SJSA1 (cell line): ENCODE data around the gene DDX10. TPM values are rescaled to one million over a fixed set of nuclear protein-coding genes. Genes with fewer than 3 reads are reported as not detected.
A peak's percentile ranks its signal among the peaks of the same experiment; 100 is the strongest.
"Not testable (repeated sequence)": the region's sequence is repeated elsewhere in the genome, so short reads cannot be mapped to it uniquely, and the experiment has no call there.

Experiments used
- DNase-seq, 2 experiments: peaks; one replicate each; pipeline ENCODE4 v3.0.0-alpha.2; 2015 to 2020; ENCODE audit warnings: low spot score in 2 of 2, low read depth in 1 of 2
- H3K27ac ChIP-seq: fragments of 250-450 bp; sonication (Bioruptor Pico); 2 replicates; pipeline ENCODE4 v1.5.1; 2020; ENCODE audit warnings: mild to moderate bottlenecking, moderate library complexity
- H3K27me3 ChIP-seq: fragments of 250-450 bp; sonication (Bioruptor Pico); replicated peaks from 2 replicates; pipeline ENCODE4 v1.5.1; 2020; ENCODE audit warnings: mild to moderate bottlenecking, moderate library complexity
- H3K36me3 ChIP-seq: fragments of 250-450 bp; sonication (Bioruptor Pico); 2 replicates; pipeline ENCODE4 v1.5.1; 2020; ENCODE audit warnings: mild to moderate bottlenecking
- H3K4me1 ChIP-seq: fragments of 250-450 bp; sonication (Bioruptor Pico); replicated peaks from 2 replicates; pipeline ENCODE4 v1.6.1; 2021; ENCODE audit warnings: mild to moderate bottlenecking
- H3K4me3 ChIP-seq: fragments of 250-450 bp; sonication (Bioruptor Pico); 2 replicates; pipeline ENCODE4 v1.5.1; 2020; ENCODE audit warnings: mild to moderate bottlenecking
- H3K9me3 ChIP-seq: fragments of 250-450 bp; sonication (Bioruptor Pico); replicated peaks from 2 replicates; pipeline ENCODE4 v1.5.1; 2020; ENCODE audit warnings: mild to moderate bottlenecking
- total RNA-seq: library from RNA; depleted of rRNA; stranded (reverse); fragments of >200 nt; shearing (Covaris generic); gene quantifications from 2 replicates; pipeline ENCODE4 v1.2.3, GENCODE V29; 2014

DDX10 gene
- total RNA-seq, 1 experiment from 2014 or later, result 21.9 TPM

DNA sequence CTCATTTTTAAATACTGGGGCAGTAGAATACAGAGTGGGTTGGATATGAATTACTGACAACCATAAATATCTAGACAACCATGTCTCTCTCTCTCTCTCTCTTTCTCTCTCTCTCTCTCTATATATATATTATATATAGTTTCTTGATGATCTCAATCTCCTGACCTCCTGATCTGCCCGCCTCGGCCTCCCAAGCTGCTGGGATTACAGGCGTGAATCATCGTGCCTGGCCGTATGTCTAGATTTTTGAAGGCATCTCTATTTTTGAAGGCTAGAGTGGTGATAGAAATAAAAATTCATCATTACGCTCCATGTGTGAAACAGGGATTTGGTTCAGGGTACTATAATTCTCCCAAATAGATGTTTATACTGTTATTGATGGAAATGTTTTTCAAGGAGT is 84.1 kb downstream of the DDX10 start:
- H3K36me3 ChIP-seq, result no peaks in the 10 kb centered on the region
- no peaks in the 10 kb centered on the region for H3K27me3 ChIP-seq
- no peaks in the 10 kb centered on the region for H3K4me1 ChIP-seq
- H3K9me3 ChIP-seq, result no peaks in the 10 kb centered on the region
- no peak overlapping the region for H3K27ac ChIP-seq
- H3K4me3 ChIP-seq, result no peak overlapping the region
- no peak for DNase-seq

DNA sequence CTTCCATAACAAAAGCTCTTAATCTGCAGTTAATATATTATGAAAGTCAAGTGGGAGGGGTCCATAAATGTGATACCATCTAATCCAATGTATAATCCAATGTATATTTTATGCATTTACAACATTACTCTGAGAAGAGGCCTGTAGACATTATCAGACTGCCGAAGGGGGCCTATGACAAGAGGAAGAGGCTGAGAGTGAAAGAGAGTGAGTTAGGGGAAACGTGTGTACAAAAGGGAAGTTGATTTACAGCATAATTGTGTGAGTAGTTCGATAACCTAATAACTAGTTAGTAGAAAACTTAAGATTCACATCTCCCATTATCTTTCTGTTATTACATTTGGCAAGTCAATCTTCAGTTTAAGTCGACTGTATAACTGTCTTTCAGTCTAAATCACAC is 86.6 kb downstream of the DDX10 start:
- no peaks in the 10 kb centered on the region for H3K9me3 ChIP-seq
- H3K27me3 ChIP-seq, result no peaks in the 10 kb centered on the region
- no peak for DNase-seq
- no peak overlapping the region for H3K4me3 ChIP-seq
- no peaks in the 10 kb centered on the region for H3K36me3 ChIP-seq
- H3K4me1 ChIP-seq, result no peaks in the 10 kb centered on the region
- no peak overlapping the region for H3K27ac ChIP-seq

DNA sequence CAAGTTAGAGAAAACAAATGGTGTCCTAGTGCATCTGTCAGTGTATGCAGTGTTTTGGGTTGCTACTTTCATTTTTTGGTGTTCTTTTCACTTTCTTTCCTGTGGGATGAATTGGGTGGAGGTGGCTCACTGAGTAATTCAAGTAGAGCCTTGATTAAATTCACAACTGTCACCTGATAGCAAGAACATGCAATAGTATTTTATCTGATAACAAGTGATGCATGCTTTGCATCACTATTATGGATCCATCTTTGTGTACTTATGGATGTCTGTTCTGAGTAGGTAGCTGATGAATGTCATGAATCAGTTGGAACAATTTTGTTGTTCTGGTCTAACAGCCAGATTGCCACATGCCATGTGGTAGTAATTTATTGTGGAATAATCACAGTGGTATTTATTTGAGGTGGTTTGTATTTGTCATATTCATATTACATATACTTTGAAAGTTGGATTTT is 87.5 kb downstream of the DDX10 start:
- Histone ChIP-seq H3K9me3 (no peaks in the 10 kb centered on the region), H3K36me3 (no peaks in the 10 kb centered on the region)
- DNase-seq, result no peak

DNA sequence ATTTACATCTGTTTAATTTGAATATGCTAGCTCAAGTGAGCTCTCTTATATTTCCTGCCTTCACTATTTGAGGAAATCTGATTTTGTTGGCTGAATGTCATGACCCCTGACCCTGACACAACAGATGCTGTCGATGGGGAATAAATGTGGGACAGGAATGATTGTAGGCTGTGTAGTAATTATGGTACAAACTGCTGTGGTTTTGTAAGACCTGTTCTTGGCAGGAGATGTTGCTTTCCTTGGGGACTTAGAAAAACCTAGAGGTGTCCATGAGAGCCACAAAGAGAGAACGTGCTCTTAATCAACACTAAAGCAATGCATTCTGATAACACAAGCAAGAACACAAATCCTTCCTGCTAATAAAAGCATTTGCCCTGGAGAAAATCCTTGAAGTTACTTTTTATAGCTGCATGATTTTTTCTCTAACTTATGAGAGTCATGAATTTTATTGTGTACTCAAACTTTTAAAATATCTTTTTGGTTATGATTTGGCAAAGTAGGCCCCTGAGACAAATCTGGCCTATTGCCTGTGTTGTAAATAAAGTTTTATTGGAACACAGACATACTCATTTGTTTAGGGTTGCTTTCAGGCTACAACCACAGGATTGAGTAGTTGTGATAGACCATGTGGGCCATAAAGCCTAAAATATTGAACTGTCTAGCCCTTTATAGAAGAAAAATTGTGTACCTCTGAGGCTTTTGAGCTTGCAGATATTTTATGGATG is 90.2 kb downstream of the DDX10 start:
- Histone ChIP-seq H3K4me1 (no peaks in the 10 kb centered on the region), H3K27me3 (no peaks in the 10 kb centered on the region), H3K9me3 (no peaks in the 10 kb centered on the region), H3K36me3 (no peaks in the 10 kb centered on the region), H3K4me3 (no peak overlapping the region), H3K27ac (no peak overlapping the region)
- no peak for DNase-seq

More for the DNA sequence above, 87.5 kb downstream of the DDX10 start:
- Histone ChIP-seq H3K4me3 (no peak overlapping the region), H3K4me1 (no peaks in the 10 kb centered on the region), H3K27me3 (no peaks in the 10 kb centered on the region), H3K27ac (no peak overlapping the region)

DNA sequence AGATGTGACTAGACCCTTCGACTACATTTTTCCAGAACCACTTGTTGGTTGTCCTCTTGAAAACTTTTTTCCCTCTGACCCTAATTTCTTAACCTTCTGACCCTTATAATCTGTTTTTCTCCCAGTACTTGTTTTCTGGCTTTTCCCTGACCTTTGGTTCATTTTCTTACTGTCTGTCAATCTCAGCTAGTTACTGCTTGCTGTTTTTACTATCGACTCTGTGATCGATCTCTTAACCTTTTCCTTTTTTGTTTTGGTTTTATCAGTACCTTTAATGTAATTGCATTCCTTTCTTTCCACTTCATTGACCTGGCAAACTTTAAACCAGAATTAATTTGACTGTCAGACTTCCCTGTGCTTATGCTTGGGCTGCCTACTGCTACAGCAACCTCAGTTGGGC is 92.8 kb downstream of the DDX10 start:
- Histone ChIP-seq H3K4me3 (no peak overlapping the region), H3K4me1 (no peaks in the 10 kb centered on the region), H3K36me3 (no peaks in the 10 kb centered on the region), H3K27ac (no peak overlapping the region), H3K27me3 (no peaks in the 10 kb centered on the region), H3K9me3 (no peaks in the 10 kb centered on the region)
- no peak for DNase-seq

DNA sequence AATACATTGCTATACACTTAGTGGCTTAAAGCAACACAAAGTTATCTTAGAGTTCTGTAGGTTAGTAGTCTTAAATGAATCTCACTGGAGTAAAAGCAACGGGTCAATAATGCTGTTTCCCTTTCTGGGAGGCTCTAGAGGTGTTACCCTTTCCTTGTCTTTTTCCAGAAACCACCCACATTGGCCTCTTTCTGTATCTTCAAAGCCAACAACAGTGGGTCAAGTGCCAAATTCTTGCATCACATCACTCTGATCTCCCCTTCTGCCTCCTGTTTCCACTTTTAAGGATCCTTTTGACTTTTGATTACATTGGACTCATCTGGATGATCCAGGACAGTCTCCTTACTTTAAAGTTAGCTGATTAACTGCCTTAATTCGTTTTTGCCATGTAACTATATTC is 93.6 kb downstream of the DDX10 start:
- DNase-seq, result no peak
- Histone ChIP-seq H3K9me3 (no peaks in the 10 kb centered on the region), H3K27me3 (no peaks in the 10 kb centered on the region)

DNA sequence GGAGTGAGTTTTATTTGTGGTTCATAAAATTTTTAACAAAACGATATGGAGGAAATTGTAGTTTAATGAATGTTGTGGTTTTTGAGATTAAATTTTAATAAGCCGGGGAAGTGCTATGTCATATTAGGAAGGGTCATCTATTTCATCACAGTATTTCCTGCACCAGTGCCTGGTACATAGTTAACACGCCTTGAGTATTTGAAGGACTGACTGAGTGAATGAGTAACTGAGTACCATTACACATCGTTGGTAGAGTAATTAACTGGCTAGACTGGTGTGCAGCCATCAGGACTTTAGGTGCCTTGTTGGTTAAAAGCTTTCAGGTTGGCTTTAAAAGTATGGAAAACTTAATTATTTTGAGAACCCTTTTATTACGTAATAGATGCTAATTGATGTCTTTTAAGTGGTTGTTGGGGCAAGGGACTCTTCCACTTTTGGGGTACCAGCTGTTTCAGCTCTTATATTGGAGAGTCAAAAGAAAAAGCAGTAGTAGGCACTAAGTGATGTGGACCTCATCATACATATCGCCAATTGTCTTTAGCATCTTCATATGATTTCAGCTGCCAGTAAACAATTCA is 101.8 kb downstream of the DDX10 start:
- Histone ChIP-seq H3K4me1 (no peaks in the 10 kb centered on the region), H3K27me3 (no peaks in the 10 kb centered on the region)

More for the DNA sequence above, 93.6 kb downstream of the DDX10 start:
- Histone ChIP-seq H3K4me1 (no peaks in the 10 kb centered on the region), H3K36me3 (no peaks in the 10 kb centered on the region), H3K4me3 (no peak overlapping the region), H3K27ac (no peak overlapping the region)

DNA sequence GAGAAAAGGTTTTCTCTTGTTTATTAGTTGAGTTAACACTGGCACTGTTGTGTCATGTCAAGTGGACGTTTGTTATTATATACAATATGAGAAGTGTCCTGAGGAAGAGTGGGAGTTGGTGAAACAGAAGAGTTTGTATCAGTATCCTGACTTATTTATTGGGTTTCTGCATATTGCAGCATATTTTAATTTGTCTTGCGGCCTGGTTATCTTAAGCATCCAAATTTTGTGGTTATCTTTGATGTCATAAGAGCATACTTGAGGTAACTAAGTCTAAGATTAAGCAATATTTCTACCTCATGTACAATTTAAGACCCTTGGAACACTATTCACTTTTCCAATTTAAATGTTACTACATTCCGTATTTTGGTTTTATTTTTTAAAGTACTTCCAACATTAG is 103.5 kb downstream of the DDX10 start:
- DNase-seq, result no peak
- Histone ChIP-seq H3K4me3 (no peak overlapping the region), H3K9me3 (no peaks in the 10 kb centered on the region), H3K27me3 (no peaks in the 10 kb centered on the region), H3K4me1 (no peaks in the 10 kb centered on the region), H3K27ac (no peak overlapping the region), H3K36me3 (no peaks in the 10 kb centered on the region)

More for the DNA sequence above, 101.8 kb downstream of the DDX10 start:
- no peak for DNase-seq
- H3K36me3 ChIP-seq, result no peaks in the 10 kb centered on the region
- no peak overlapping the region for H3K27ac ChIP-seq
- no peak overlapping the region for H3K4me3 ChIP-seq
- H3K9me3 ChIP-seq, result no peaks in the 10 kb centered on the region

DNA sequence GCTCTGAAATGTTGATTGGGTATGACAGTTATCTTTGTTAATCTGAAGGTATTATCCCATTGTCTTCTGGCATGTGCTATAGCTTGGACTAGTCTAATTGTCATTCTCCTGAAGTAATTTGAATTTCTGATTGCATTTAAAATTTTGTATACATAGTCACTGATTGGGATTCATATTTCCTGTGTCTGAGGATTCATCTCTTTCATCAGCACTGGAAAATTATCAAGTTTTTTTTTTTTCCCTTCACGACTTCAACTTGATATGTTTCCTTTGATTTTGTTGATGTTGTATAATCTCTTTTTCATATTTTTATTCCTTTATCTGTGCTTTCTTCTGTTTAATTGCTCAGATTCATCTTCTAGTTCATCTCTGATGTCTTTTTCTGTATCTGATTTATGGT is 104.1 kb downstream of the DDX10 start:
- Histone ChIP-seq H3K36me3 (no peaks in the 10 kb centered on the region), H3K27me3 (no peaks in the 10 kb centered on the region)

DNA sequence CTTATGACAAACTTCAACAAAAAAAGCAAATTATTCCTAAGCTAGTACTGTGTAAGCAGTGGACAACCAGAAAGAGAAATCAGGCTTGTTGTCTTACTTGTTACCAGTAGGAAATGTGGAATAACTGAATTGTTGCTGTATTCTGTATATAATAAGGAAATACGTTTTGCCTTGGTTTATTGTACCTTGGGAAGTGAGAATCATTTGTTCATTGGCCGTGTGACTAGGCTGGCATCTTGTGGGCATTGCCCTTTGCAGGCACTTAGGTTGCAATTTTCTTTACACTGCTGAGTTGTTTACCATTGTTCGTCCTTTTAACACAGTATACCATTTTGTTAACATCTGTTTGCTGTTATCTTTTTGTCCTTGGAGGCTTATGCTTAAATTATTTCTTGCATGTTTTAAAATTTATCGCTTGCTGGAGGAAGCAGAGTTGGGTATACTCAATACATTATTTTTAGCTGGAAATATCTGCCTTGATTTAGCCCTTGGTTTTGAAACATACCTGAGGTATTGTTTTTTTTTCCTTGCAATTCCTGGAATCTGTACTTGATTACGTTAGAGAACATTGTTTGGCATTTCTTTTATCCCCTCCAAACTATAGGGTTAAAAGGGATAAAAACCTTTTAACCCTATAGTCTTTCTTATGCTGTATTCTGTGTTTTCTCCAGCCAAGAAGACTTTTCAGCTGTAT is 109.3 kb downstream of the DDX10 start:
- Histone ChIP-seq H3K27me3 (no peaks in the 10 kb centered on the region), H3K9me3 (no peaks in the 10 kb centered on the region), H3K4me1 (peaks cover 11% of the 10 kb centered on the region), H3K27ac (no peak overlapping the region), H3K36me3 (no peaks in the 10 kb centered on the region), H3K4me3 (no peak overlapping the region)
- DNase-seq, result peak in 1 of 2 experiments; percentile 9

More for the DNA sequence above, 104.1 kb downstream of the DDX10 start:
- Histone ChIP-seq H3K9me3 (no peaks in the 10 kb centered on the region), H3K4me3 (no peak overlapping the region), H3K27ac (no peak overlapping the region), H3K4me1 (peaks cover 4% of the 10 kb centered on the region)
- DNase-seq, result no peak

DNA sequence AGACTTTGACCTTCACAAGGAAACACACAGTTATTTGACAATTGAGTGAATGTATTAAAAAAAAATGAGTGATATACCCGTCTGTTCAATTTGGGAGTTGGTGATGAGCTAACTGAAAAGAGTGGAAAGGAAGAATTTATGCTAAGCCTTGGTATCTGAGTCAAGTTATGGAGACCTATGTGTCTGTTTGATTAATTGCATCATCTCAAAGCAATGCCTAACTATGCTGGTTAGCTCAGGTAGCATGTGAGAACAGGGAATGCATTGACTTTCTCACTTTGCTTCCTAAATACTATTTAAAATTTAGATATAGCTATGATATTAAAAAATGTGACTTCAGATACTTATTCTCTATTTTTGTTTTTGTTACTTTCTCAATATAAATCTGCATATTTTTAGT is 110.5 kb downstream of the DDX10 start:
- Histone ChIP-seq H3K27ac (no peak overlapping the region), H3K4me3 (no peak overlapping the region), H3K4me1 (peaks cover 11% of the 10 kb centered on the region), H3K27me3 (no peaks in the 10 kb centered on the region), H3K9me3 (no peaks in the 10 kb centered on the region), H3K36me3 (no peaks in the 10 kb centered on the region)
- no peak for DNase-seq

DNA sequence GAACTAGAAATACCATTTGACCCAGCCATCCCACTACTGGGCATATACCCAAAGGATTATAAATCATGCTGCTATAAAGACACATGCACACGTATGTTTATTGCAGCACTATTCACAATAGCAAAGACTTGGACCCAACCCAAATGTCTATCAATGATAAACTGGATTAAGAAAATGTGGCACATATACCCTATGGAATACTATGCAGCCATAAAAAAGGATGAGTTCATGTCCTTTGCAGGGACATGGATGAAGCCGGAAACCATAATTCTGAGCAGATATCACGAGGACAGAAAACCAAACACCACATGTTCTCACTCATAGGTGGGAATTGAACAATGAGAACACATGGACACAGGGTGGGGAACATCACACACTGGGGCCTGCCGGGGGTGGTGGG is 114.3 kb downstream of the DDX10 start:
- H3K27ac ChIP-seq, H3K27me3 ChIP-seq: not testable (repeated sequence)

DNA sequence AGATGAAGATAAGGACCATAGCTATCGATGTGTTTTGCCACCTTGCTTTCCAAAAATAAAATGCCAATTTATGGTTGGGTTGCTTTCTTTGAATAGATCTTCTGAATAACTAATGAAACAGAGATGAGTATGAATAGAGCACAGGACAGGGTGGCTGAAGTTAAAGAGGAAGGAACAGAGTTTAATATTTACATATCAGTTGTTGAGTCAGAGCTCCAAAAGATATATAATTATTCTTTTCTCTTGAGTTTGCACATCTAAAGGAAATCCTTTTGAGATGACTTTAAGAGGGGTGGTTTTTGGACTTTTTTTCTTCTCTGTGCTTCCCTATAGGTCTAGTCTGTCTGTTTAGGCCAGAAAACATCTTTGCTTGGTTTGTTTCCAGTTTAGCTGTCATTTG is 115.2 kb downstream of the DDX10 start:
- DNase-seq, result no peak
- Histone ChIP-seq H3K9me3 (no peaks in the 10 kb centered on the region), H3K36me3 (no peaks in the 10 kb centered on the region), H3K4me1 (no peaks in the 10 kb centered on the region), H3K27me3 (no peaks in the 10 kb centered on the region), H3K27ac (no peak overlapping the region), H3K4me3 (no peak overlapping the region)

More for the DNA sequence above, 114.3 kb downstream of the DDX10 start:
- not testable (repeated sequence) for H3K36me3 ChIP-seq, H3K4me1 ChIP-seq, H3K4me3 ChIP-seq, H3K9me3 ChIP-seq, DNase-seq

DNA sequence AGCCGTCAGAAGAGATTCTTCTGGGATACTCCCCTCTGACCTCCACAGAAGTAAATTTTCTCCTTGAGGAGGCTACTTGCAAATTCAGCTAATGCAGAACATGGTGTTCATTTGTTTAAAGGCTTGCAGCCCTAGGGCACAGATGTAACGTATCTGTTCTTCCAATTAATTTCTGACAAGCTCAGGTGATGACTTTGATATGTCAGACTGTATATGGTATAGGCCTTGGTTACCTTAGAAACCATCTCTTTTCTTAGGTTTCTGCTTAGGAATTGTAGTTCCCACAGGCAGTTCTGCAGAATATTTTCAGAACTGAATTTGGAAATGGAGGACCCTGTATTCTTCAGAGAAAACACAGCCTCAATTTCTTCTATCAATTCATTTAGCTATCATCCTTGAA is 117.1 kb downstream of the DDX10 start:
- Histone ChIP-seq H3K27ac (no peak overlapping the region), H3K36me3 (no peaks in the 10 kb centered on the region), H3K27me3 (no peaks in the 10 kb centered on the region), H3K9me3 (no peaks in the 10 kb centered on the region), H3K4me1 (no peaks in the 10 kb centered on the region), H3K4me3 (no peak overlapping the region)
- DNase-seq, result no peak
